HG02981 (cell line): ENCODE measurements around the gene SLC16A5.
"Not testable (repeated sequence)": the region's sequence is repeated elsewhere in the genome, so short reads cannot be mapped to it uniquely, and the experiment has no call there.

ENCODE experiments used
- ATAC-seq: cut with Tn5 transposase; IDR thresholded peaks from one replicate; pipeline ENCODE4 v1.9.1; 2021; ENCODE audit warnings: mild to moderate bottlenecking, moderate library complexity; ENCODE audit not compliant: unreplicated experiment

SLC16A5 gene

DNA sequence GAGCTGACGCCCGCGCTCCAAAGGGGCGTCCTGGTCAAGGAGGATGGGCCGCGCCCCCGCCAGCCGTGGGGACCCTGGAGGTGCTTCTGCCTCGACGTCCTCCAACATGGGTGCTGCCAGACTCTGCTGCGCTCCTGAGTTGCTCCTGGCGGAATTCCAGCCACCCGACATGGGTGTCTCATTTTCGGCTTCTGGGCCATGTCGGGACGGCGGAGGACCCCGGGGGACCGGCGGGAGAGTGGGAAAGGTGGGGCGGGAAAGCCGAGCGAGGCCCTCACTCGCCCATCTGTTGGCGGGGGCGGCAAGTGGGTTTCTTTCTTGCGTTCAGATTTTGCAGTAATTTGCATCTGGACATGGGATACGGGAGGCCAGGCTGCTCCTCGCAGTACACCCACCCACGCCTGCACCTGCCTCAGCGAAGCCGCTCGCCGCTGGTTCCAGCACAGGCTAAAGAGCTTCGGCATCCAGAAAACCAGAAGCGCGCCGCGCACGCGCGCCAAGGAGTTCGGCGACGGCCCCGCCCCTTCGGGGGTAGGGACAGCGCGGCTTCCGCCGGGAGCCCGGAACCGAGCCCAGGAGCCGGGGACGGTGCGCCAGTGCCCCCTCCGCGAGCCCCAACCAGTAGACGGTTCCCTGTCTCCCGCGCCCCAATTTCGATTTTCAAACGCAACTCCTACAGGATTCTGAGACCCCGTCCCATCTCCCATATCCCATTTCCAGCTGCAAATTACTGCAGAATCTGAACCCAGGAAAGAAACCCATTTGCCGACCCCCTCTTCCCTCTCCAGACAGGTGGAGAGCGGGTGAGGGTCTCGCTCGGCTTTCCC lies 21.9 kb downstream of the SLC16A5 start, which contains the start of gene ARMC7:
ARMC7 (plus strand) TSS at position 563 of the 827 bp plus-strand sequence. CDS start 320 bp downstream, outside the sequence.
- peak; percentile 60 for ATAC-seq

GRCh38 chr17:75110234-75110937 lies 22.6 kb downstream of the SLC16A5 start:
- ATAC-seq: no peak

GRCh38 chr17:75111777-75112335 lies 24.1 kb downstream of the SLC16A5 start:
- ATAC-seq: no peak

- ATAC-seq: no peak
These were observed 26.2 kb downstream of the SLC16A5 start for GRCh38 chr17:75113798-75114551.

DNA sequence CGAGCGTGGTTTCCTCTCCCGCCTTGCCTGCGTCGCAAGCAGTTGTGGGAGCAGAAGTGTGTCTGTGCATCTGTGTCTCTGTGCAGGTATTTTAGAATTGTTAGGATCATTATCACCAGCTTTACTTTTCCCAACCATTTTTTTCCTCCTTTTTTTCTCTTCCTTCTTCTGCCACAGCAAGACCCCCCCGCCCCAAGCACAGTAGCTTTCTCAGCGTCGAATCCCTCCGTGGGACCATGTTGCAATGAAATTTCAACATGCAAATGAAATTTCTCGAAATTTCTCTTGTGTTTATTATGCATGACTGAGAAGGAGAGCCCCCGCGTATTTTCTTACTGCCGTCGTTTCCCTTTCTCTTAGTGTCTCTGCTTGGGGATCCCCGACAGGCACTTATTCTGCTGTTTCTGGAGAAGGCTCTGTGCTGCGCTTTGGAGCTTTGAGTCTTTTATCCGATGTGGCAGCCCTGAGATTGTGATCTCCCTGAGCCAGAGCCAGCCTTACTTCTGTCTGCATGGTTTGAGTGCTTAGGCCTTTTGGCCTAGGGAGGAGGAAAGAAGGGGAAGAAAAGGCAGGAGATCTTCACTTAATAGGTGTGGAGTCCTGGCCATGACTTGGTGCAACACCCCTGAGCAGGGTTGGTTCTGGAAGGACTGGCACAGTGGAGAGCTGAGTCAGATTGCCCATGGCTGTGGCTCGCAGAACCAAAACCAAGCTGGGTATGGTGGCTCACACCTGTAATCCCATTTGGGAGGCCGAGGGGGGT lies 27.0 kb downstream of the SLC16A5 start:
- no peak for ATAC-seq

DNA sequence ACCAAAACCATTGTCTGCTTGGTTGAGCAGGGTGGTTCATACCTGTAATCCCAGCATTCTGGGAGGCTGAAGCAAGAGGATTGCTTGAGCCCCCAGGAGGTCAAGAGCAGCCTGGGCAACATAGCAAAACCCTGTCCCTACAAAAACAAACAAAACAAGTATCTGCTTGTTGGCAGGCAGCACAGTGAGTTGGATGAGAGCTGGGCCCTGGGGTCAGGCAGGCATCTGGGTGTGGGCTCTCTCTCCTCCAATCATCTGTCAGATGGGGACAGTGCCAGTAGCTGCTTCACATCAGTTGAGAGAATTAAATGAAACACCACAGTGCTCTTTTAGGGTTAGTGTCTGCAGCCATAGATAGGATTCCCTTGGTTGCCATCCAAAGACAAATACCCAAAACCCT lies 27.8 kb downstream of the SLC16A5 start:
- ATAC-seq: no peak

GRCh38 chr17:75116737-75117136 lies 29.0 kb downstream of the SLC16A5 start:
- no peak for ATAC-seq

GRCh38 chr17:75118307-75118706 lies 30.6 kb downstream of the SLC16A5 start:
- no peak for ATAC-seq

DNA sequence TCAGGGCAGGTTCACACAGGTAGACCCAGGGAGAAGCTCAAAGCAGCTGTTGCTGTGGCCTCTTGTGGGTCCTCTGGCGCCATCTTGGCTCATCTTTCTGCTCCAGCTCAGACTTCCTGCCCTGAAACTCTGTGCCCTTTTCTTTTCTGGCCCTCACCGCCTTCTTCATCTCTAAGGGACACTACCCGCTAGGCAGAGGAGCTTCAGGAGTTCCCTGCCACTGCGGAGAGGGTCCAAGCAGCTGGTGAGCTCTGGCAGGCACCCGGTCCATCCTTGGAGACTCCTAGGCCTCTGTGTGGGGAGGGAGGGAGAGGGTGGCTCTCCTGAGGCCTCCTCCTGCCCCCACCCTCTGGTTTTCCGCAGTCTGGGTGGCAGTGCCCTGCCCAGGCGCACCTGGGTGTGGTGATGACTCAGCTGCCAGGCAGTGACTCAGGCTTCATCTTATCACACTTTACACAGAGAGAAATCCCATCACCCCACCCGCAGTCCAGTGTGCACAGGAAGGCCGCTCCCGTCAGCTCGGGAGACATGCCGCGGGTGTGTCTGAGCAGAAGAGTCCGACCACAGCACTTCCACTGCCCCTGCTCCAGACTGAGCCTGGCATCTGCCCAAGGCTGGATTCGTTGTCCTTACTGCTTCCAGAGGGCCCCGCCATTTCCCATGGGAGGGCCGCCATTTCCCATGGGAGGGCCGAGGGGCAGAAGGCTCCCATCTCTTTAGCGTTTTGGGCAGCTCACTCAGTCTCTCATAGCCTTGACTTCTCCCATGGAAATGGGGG lies 36.5 kb downstream of the SLC16A5 start:
- ATAC-seq: no peak

GRCh38 chr17:75124819-75125162 lies 37.0 kb downstream of the SLC16A5 start:
- ATAC-seq: no peak

DNA sequence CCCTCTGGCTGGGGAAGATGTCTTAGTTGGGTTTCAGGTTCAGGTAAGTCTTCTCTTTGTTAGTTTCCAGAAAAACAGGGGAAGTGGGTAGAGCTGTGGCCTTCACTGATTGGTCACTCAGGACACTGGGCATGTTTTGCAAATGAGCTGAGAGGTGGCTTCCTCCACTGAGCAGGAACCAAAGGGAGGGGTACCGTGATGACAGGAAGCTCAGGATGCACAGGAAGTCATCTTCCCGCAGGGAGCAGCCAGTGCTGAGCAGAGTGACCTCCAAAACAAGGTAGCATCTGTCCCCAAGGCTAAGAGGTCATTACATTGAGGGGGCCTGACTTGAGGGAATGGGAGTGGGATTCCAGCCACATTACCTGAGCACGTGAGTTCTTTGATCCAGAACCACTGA lies 38.2 kb downstream of the SLC16A5 start:
- no peak for ATAC-seq

GRCh38 chr17:75126954-75127353 lies 39.2 kb downstream of the SLC16A5 start:
- ATAC-seq: no peak

DNA sequence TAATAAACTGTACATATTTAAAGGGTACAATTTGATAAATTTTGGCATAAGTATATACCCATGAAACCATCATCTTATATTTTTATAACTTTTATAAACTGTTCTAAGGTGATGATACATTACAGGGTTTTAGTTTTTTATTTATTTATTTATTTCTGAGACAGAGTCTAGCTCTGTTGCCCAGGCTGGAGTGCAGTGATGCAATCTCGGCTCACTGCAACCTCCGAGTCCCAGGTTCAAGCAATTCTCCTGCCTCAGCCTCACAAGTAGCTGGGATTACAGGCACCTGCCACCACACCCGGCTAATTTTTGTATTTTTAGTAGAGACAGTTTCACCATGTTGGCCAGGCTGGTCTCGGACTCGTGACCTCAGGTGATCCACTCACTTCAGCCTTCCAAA lies 40.2 kb downstream of the SLC16A5 start:
- ATAC-seq: not testable (repeated sequence)

- no peak for ATAC-seq
These were observed 41.1 kb downstream of the SLC16A5 start for GRCh38 chr17:75128694-75129505.

- ATAC-seq: no peak
These were observed 41.8 kb downstream of the SLC16A5 start for GRCh38 chr17:75129576-75129975.

GRCh38 chr17:75130059-75130631 lies 42.4 kb downstream of the SLC16A5 start:
- ATAC-seq: no peak

- ATAC-seq: no peak
These were observed 43.0 kb downstream of the SLC16A5 start for GRCh38 chr17:75130632-75131277.
